Measurements from ENCODE around the gene CRYGC. TPM values are rescaled to one million over a fixed set of nuclear protein-coding genes. Genes with fewer than 3 reads are reported as not detected.

CRYGC gene, protein sequence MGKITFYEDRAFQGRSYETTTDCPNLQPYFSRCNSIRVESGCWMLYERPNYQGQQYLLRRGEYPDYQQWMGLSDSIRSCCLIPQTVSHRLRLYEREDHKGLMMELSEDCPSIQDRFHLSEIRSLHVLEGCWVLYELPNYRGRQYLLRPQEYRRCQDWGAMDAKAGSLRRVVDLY
- total RNA-seq, result 1,741 TPM

GRCh38 chr2:208129744-208130711 lies at the start of gene CRYGC:
TSS of gene CRYGC (minus strand) at chr2:208129828. CDS start at chr2:208129792, 36 bp downstream.

GRCh38 chr2:208163489-208163888 lies 33.9 kb upstream of the CRYGC start, which contains the start of gene CRYGA:
TSS of gene CRYGA (minus strand) at chr2:208163589. CDS start at chr2:208163556, 33 bp downstream.

GRCh38 chr2:208146006-208146405 lies 16.4 kb upstream of the CRYGC start, which contains the start of gene CRYGB:
TSS of gene CRYGB (minus strand) at chr2:208146158. CDS start at chr2:208146120, 38 bp downstream.

DNA sequence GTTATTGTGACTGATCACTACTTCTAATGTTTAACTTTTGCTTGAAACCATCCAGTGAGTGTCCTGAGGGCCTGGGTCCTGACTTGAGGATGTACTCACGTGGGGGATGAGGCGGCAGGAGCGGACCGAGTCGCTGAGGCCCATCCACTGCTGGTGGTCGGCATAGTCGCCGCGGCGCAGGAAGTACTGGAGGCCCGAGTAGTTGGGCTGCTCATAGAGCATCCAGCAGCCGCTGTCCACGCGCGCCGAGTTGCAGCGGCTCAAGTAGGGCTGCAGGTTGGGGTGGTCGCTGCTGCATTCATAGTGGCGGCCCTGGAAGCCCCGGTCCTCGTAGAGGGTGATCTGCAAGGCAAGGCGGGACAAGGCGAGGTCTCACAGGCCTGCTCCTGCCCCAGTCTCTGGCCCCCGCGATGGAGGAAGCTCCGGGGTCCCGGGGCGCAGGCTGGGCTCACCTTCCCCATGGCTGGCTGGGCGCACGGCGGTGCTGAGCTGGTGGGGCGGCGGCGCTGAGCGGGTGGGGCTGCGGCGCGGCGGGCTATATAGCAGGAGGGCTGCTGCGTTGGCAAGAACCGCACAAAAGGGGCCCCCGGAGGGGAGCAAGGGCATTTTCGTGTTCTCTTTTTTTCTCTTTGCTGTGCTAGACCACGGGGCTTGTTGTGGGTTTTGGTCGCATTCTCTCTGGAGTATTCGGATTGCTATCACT lies 5.5 kb downstream of the CRYGC start, which contains the start of gene CRYGD:
TSS of gene CRYGD (minus strand) at position 512 of the 703 bp plus-strand sequence. CDS start at position 461, 51 bp downstream.

Other genes starting within 250 kb of the CRYGC start
- 60.8 TPM for gene PLEKHM3, start 104.3 kb downstream of the CRYGC start, total RNA-seq
- gene CRYGD, start 5.3 kb downstream of the CRYGC start, total RNA-seq, result 823 TPM
- gene CRYGB, start 16.3 kb upstream of the CRYGC start, total RNA-seq, result 254 TPM
- 885 TPM for gene CRYGA, start 33.8 kb upstream of the CRYGC start, total RNA-seq
- not detected for gene C2orf80, start 60.2 kb upstream of the CRYGC start, total RNA-seq
- gene IDH1, start 125.2 kb upstream of the CRYGC start, total RNA-seq, result 83.5 TPM
- gene PIKFYVE, start 136.4 kb upstream of the CRYGC start, total RNA-seq, result 59.4 TPM